Embryonic facial prominence (tissue), 1 donor: ENCODE results near the gene GSAP.
"Not testable (repeated sequence)": the region's sequence is repeated elsewhere in the genome, so short reads cannot be mapped to it uniquely, and the experiment has no call there.

Experiments used
- DNase-seq: peaks from one replicate; pipeline ENCODE4 v3.0.0-alpha.2; 2016; ENCODE audit errors: extremely low spot score

Gene GSAP

GRCh38 chr7:77284616-77285015, 131.5 kb downstream of the GSAP start:
- no peak for DNase-seq

DNA sequence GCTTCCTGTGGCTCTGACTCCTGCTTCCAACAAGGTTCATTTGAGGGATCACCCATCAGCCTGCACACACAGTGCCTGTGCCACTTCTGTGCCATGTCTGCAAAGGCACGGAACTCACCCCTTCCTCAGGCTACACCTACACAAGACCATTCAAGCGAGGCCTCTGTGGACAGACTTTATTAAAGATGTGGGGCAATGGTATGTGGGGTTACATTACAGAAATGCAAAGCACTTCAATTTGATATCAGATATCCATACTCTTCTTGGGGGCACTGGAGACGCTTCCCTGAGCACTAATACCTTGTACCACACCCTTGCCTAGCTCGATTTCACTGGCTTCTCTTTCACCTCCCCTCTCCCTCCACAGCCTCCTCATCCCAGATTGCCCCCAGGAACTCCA, 132.1 kb downstream of the GSAP start:
- DNase-seq: no peak

GRCh38 chr7:77282897-77283296, 133.3 kb downstream of the GSAP start:
- DNase-seq: no peak

- no peak for DNase-seq
Measured at GRCh38 chr7:77281780-77282478, 134.2 kb downstream of the GSAP start.

DNA sequence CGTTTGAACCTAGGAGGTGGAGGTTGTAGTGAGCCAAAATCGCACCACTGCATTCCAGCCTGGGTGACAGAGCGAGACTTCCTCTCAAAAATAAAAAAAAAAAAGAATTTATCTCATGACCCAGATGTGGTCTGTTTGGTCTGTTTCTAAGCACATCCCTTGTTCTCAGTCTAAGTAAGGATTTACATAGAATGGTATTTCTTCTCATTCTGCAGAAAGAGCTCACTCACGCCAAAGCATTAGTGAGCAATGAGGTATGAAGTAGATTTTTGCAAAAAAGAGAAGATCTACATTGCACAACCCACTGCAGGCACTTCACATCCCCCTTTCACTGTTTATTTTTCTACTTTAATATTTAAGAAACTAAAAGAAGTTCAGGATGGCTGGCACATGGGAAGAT, 140.0 kb downstream of the GSAP start:
- no peak for DNase-seq

- DNase-seq: not testable (repeated sequence)
Measured at GRCh38 chr7:77275663-77276062, 140.5 kb downstream of the GSAP start.

- no peak for DNase-seq
Measured at GRCh38 chr7:77271766-77272165, 144.4 kb downstream of the GSAP start.

GRCh38 chr7:77270094-77270480, 146.1 kb downstream of the GSAP start:
- DNase-seq: no peak

DNA sequence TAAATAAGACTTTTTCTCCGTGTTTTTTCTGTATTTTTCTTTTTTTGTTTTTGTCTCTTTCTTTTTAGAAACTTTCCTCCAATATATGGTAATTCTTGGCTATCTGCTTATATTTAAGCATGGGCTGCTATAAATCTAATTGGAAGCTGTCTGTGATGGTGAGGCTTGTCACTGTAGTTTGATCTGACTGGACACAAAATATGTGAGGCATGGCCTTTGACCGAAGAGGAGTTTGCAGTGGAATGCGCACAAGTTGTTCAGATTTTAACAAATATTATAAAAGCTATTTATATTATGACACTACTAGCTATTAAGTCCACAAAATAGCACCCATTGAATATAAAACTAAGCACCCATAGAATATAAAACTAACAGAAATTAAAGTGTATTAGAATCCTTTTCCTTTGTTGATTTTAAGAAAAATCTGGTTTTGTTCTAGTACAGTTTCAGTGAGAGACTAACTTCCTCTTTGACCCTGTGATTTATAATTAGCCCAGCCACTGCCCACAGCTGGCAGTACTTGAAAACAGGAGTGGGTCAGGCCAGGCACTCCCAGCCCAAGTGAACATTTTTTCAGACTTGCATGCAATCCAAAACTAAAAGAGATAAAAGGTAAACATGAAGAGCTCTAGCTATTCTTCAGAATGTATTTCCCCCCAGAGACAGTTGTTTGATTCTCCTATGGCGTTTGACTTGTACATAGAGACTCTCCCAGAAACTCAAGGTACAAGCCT, 146.6 kb downstream of the GSAP start:
- no peak for DNase-seq

DNA sequence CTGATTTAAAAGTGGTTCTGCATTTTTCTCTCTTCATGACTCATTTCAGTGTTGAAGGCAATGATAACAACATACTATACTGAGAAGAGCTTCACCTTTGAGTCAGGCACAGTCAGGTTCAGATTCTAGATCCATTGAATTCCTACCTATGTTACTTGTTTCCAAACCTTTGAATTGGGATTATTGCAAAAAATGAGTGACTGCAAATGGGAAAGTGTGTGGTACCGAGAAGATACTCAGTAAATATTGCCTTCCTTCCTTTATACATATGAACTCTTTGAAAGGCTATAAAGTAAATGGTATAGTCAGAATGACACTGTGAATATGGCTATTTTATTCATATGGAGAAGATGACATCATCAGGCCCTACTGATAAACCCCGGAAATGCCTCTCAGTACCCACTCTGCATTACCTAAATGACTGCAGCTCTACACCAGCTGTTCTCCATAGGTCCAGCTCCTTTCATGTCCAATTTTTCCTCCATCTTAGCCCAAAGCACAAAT, 149.8 kb downstream of the GSAP start:
- DNase-seq: no peak

DNA sequence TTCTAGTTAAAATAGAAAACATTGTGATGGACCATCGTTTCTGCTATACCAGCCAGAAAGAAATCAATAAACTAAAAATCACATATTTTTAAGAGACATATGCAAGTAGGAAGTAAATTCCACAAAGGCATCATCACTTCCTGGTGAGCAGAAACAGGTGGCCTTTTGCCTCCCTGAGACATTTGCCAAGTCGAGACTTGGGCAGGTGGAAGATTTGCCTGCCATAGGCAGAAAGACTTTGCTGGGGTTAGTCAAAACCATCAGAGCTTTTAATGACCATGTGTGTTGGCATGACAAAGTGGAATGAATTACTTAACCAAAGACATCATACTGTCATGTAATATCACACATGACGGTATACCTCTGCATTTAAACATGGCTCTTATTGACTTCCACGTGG, 150.5 kb downstream of the GSAP start:
- no peak for DNase-seq

GRCh38 chr7:77262316-77262715, 153.8 kb downstream of the GSAP start:
- DNase-seq: no peak
